Measurements from ENCODE around the gene DPH1.

Gene DPH1

DNA sequence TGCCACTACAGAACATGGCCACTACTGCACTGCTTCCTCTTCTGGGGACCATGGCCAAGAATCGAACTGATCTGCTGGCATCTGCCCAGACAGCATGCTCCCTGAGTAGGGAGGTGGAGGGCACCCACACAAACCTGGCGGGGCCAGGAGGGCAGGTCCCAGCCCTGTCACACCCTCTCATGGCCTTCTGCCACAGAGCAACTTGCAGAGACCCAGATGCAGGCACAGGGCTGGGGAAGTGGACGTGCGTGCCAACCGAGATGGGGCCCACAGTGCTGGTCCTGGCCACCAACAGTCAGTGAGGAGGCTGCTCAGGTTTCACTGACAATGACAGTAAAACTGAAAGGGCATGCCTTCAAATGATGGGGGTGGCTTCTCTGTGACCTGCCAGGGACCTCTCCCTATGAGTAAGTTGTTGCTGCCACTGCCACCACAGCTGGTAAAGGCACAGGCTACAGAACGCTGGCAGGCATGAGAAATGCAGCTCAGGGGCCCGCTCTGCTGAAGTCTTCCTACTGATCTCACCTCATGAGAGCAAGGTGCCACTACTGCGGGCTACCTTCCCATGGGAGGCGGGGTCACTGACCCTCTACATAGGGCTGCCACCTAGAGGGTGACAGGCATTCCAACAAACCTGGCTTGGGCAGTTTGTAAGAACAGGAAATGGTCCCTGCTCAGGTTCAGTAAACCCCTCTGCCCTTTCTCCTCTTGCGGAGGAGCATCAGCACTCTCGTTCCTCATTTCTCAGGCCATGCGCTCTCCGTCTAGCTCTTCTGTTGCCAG lies 40.5 kb downstream of the DPH1 start:
- DNase-seq (ENCODE audit: insufficient read length, low spot score) = no peak
- FAIRE-seq = no peak
- TF ChIP-seq, protein P1, sequence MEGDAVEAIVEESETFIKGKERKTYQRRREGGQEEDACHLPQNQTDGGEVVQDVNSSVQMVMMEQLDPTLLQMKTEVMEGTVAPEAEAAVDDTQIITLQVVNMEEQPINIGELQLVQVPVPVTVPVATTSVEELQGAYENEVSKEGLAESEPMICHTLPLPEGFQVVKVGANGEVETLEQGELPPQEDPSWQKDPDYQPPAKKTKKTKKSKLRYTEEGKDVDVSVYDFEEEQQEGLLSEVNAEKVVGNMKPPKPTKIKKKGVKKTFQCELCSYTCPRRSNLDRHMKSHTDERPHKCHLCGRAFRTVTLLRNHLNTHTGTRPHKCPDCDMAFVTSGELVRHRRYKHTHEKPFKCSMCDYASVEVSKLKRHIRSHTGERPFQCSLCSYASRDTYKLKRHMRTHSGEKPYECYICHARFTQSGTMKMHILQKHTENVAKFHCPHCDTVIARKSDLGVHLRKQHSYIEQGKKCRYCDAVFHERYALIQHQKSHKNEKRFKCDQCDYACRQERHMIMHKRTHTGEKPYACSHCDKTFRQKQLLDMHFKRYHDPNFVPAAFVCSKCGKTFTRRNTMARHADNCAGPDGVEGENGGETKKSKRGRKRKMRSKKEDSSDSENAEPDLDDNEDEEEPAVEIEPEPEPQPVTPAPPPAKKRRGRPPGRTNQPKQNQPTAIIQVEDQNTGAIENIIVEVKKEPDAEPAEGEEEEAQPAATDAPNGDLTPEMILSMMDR (IDR thresholded peaks at IDR 0.05; ENCODE audit: insufficient read depth, missing control alignments) = no peak

DNA sequence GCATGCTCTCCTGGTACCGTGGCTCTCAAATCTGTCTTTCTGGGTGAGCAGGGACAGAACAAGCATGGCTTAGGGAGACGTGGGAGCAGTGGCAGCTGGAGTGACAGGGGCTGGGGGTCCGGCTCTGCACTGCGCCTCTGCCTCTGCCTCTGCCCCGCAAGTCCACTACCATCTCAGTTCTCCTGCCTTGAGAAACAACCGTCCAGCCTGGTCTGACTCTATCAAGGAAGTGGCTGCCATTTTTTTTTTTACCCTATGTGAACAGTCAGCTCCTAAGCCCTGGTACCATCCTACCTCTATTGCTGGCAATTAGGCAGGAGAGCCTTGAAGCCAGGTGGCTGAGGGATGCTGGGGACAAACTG lies 41.1 kb downstream of the DPH1 start:
- TF ChIP-seq, protein P1 (IDR thresholded peaks at IDR 0.05; ENCODE audit: insufficient read depth, missing control alignments) = no peak
- no peak for DNase-seq (ENCODE audit: insufficient read length, low spot score)
- no peak for FAIRE-seq

DNA sequence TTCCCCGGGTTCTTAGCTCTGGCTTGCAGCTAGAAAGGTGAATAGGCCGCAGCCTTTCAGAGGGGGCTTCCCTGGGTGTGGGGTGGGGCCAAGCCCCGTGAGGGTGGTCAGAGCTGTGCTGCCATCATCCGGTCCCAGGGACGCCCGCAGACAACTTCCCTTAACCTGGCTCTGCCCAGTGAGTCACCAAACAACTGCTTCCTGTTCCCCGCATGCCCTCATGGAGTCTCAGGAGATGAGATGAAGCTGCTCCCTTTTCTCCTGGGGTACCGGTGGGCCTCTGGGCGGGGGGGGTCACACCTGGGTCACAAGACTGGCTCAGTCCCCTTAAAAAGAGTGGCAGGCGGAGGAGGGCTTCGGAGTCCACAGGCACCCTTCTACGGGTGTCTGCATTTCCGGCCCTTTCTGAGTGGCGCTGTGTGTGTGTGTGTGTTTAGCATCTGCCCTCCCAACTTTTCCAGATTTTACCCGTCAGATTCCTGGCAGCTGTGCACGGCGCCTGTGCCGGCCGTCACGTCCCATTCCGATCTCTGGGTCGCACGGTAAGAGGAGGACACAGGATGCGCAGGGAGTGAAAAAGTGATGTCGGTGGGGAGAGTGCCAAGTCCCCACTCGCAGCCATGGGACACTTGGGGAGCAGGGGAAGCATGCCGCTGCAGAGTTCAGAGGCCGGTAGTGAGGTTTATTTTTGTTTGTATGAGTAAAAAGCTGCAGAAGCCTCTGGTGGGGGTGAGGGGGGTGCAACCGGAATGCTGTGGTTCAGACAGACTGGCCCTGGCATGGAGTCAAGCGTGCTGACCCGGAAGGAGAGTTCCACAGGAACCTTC lies 41.7 kb downstream of the DPH1 start:
- DNase-seq (ENCODE audit: insufficient read length, low spot score) (no peak), FAIRE-seq (no peak)
- TF ChIP-seq, protein P1 (IDR thresholded peaks at IDR 0.05; ENCODE audit: insufficient read depth, missing control alignments) = no peak

DNA sequence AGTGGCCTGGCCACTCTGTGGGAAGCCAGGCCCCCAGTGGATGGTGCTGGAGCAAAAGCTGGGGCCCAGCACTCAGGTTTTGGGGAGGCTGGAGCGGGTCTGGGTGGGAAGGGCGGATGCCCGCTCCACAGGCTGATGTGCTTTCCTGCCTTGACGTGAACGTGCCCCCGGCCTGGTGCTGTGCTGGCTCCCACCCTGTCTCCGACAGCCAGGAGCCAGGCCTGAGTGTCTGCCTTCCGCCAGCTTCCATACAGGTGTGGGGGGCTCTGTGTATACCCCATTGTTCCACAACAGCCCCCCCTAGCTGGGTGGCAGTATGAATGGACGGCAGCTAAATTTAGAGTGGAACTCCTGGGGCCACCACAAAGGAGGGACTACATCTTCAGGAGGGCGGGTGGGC lies 45.0 kb downstream of the DPH1 start:
- TF ChIP-seq, protein P1 (IDR thresholded peaks at IDR 0.05; ENCODE audit: insufficient read depth, missing control alignments) = no peak
- DNase-seq (ENCODE audit: insufficient read length, low spot score) = no peak
- FAIRE-seq = no peak

DNA sequence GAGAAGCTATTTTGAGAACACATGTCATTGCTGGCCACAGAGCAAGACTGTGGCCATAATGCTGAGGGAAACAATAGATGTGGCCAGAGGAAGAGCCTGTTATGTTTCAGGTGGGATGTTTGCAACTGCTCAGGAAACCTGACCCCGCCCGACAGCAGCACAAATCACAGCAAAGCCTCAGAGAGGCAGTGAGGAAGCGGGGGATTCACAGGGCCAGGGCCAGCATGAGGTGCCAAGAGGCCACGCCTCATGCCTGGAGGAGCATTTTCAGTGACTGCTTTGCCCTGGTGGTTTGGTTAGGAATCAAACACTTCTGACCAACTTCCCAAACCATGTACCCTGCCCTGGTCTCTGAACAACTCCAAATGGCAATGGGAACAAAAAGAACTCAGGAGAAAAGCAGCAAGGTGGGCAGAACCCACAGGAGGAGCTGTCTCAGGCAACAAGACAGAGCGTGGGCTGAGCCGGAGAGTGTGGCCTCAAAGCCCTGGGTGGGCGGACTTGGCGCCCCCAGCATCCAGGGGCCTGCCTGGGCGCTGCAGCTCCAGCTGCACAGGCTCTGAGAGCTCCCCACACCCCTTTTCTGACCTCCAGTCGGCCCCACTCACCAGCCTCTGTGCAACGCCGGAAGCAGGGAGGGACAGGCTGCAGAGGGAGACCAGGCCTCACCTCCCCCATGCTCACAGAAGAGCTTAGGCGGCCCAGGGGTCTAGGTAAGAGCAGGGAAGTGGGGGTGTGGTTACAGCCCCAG lies 45.6 kb downstream of the DPH1 start:
- no peak for FAIRE-seq
- TF ChIP-seq, protein P1 (IDR thresholded peaks at IDR 0.05; ENCODE audit: insufficient read depth, missing control alignments) = no peak
- no peak for DNase-seq (ENCODE audit: insufficient read length, low spot score)

DNA sequence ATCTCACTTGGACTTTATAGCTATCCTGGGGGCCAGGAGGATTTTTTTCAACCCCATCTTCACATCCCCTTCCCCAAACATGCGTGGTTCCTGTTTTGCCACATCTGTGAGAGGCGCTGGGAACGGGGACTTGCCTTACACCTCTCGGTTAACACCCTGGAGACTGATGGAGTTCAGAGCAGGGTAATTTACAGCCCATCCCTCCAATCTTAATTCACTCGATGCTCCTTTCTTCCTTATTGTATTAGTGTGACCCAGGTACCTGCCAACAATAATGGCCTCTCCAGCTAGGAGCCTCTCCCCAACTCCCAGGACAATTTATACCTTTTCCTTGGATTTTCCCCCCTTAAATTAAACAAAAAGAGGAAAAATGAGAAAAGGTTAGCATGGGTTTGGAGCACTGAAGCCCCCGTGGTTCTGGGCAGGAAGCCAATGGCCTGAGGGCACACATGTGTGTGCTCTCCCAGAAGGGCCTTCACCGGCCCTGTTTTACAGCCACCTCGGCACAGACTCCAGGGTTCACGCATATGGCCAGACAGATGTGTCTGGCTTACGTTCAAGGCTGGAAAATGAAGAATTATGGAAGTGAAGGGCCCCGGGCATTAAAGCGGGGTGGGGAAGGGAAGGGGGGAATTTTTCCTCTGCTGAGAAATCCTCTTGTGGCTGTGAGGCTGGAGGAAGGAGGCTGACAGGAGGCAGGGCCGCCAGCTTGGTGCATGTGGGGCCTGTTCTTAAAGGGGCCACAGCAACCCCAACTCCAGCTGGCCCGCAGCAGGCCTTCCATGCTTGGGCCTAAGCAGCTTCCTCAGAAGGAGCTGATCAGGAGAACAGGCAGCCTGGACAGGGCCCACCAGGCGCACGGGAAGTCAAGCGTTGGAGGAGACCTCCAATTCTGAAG lies 46.4 kb downstream of the DPH1 start:
- TF ChIP-seq, protein P1 (IDR thresholded peaks at IDR 0.05; ENCODE audit: insufficient read depth, missing control alignments) = no peak
- FAIRE-seq (no peak), DNase-seq (ENCODE audit: insufficient read length, low spot score) (no peak)
